ENCODE results near the gene LYRM9.
A peak's percentile ranks its signal among the peaks of the same experiment; 100 is the strongest.

LYRM9 gene

DNA sequence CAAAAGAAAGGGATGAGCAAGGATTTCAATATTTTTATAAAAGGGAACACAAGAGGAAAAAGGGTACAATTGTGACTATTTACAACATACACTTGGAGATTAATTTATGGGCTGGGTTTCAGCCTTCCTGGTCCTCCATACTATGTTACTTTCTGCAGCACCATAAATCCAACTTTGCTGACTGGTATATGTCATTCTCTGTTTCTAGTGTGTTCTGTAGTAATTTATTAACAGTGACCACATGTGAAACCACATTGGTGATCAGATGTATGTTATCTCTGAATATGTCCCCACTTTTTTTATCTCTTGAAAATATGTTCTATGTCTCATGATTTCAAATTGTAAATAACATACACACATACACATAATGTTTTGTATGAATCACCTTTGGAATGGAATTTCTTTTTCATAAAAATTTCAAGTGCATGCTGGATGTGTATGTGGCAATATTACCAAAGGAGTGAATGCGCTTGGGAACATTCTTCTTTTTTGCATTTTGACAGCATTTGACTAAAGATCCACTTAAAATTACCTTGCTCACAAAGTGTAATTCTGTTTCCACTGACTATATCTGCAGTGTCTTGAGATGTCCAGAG lies 2.9 kb upstream of the LYRM9 start:
- Histone ChIP-seq H3K4me3 (ENCODE audit: low read depth, low read length) (no peak overlapping the region), H3K27me3 (ENCODE audit: insufficient read depth, low read depth, severe bottlenecking) (no peaks in the 10 kb centered on the region), H3K9me3 (ENCODE audit: severe bottlenecking) (no peaks in the 10 kb centered on the region), H3K27ac (no peak overlapping the region), H3K36me3 (no peaks in the 10 kb centered on the region)
- DNase-seq: no peak
- no peak for TF ChIP-seq CTCF (IDR thresholded peaks at IDR 0.05; ENCODE audit: low read depth, low read length)

- Histone ChIP-seq H3K4me3 (ENCODE audit: low read depth, low read length) (no peak overlapping the region), H3K9me3 (ENCODE audit: severe bottlenecking) (no peaks in the 10 kb centered on the region), H3K27ac (no peak overlapping the region), H3K36me3 (no peaks in the 10 kb centered on the region), H3K27me3 (ENCODE audit: insufficient read depth, low read depth, severe bottlenecking) (no peaks in the 10 kb centered on the region)
- TF ChIP-seq CTCF (IDR thresholded peaks at IDR 0.05; ENCODE audit: low read depth, low read length): no peak
- no peak for DNase-seq
Measured at GRCh38 chr17:27895123-27895895, 2.1 kb upstream of the LYRM9 start.

GRCh38 chr17:27893841-27894503 lies 807 bp upstream of the LYRM9 start:
- no peaks in the 10 kb centered on the region for H3K36me3 ChIP-seq
- no peak for DNase-seq
- no peaks in the 10 kb centered on the region for H3K27me3 ChIP-seq (ENCODE audit: insufficient read depth, low read depth, severe bottlenecking)
- TF ChIP-seq CTCF (IDR thresholded peaks at IDR 0.05; ENCODE audit: low read depth, low read length): no peak
- H3K27ac ChIP-seq: peak overlapping the region; percentile 34
- no peak overlapping the region for H3K4me3 ChIP-seq (ENCODE audit: low read depth, low read length)
- H3K9me3 ChIP-seq (ENCODE audit: severe bottlenecking): no peaks in the 10 kb centered on the region

- no peak for TF ChIP-seq CTCF (IDR thresholded peaks at IDR 0.05; ENCODE audit: low read depth, low read length)
- no peaks in the 10 kb centered on the region for H3K9me3 ChIP-seq (ENCODE audit: severe bottlenecking)
- no peaks in the 10 kb centered on the region for H3K27me3 ChIP-seq (ENCODE audit: insufficient read depth, low read depth, severe bottlenecking)
- peak overlapping the region; percentile 85 for H3K27ac ChIP-seq
- DNase-seq: no peak
- H3K36me3 ChIP-seq: no peaks in the 10 kb centered on the region
- H3K4me3 ChIP-seq (ENCODE audit: low read depth, low read length): peak overlapping the region; percentile 63
Measured at GRCh38 chr17:27892542-27892865, 661 bp downstream of the LYRM9 start.

DNA sequence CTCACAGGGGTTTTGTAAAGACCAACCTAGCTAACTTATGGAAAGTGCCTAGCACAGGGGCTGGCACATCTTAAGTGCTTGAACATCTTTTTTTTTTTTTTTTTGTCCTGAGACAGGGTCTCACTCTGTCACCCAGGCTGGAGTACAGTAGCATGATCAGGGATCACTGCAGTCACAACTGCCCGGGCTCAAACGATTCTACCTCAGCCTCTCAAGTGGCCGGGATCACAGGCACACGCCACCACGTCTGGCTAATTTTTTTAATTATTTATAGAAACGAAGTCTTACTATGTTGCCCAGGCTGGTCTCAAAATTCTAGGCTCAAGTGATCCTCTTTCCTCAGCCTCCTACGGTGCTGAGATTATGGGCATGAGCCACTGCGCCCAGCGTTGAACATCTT lies 1.3 kb downstream of the LYRM9 start:
- Histone ChIP-seq H3K9me3 (ENCODE audit: severe bottlenecking) (no peaks in the 10 kb centered on the region), H3K36me3 (no peaks in the 10 kb centered on the region), H3K27ac (no peak overlapping the region), H3K27me3 (ENCODE audit: insufficient read depth, low read depth, severe bottlenecking) (no peaks in the 10 kb centered on the region), H3K4me3 (ENCODE audit: low read depth, low read length) (no peak overlapping the region)
- no peak for TF ChIP-seq CTCF (IDR thresholded peaks at IDR 0.05; ENCODE audit: low read depth, low read length)
- no peak for DNase-seq

Data from WERI-Rb-1 (cell line).